Fibroblast of pulmonary artery (primary cell): ENCODE results near the gene BRIP1.
"Not testable (repeated sequence)": the region's sequence is repeated elsewhere in the genome, so short reads cannot be mapped to it uniquely, and the experiment has no call there.

Experiments
- DNase-seq: peaks from one replicate; pipeline ENCODE4 v3.0.0-alpha.2; 2010; ENCODE audit warnings: low read depth
- H3K4me3 ChIP-seq: replicated peaks from 2 replicates; pipeline ENCODE4 v1.5.1; 2011; ENCODE audit warnings: low read depth, mild to moderate bottlenecking, control low read depth, low read length, moderate library complexity
- TF ChIP-seq, protein P1 (sequence below): IDR thresholded peaks from 2 replicates; pipeline ENCODE4 v1.5.1; 2011; ENCODE audit warnings: mild to moderate bottlenecking, control low read depth, low read length, inconsistent platforms; ENCODE audit errors: missing control alignments

Gene BRIP1

GRCh38 chr17:61895391-61895790 lies 32.1 kb upstream of the BRIP1 start:
- TF ChIP-seq, protein P1, sequence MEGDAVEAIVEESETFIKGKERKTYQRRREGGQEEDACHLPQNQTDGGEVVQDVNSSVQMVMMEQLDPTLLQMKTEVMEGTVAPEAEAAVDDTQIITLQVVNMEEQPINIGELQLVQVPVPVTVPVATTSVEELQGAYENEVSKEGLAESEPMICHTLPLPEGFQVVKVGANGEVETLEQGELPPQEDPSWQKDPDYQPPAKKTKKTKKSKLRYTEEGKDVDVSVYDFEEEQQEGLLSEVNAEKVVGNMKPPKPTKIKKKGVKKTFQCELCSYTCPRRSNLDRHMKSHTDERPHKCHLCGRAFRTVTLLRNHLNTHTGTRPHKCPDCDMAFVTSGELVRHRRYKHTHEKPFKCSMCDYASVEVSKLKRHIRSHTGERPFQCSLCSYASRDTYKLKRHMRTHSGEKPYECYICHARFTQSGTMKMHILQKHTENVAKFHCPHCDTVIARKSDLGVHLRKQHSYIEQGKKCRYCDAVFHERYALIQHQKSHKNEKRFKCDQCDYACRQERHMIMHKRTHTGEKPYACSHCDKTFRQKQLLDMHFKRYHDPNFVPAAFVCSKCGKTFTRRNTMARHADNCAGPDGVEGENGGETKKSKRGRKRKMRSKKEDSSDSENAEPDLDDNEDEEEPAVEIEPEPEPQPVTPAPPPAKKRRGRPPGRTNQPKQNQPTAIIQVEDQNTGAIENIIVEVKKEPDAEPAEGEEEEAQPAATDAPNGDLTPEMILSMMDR: no peak
- no peak for DNase-seq
- H3K4me3 ChIP-seq: no peak overlapping the region

GRCh38 chr17:61894310-61894709 lies 31.0 kb upstream of the BRIP1 start:
- DNase-seq, H3K4me3 ChIP-seq: not testable (repeated sequence)

GRCh38 chr17:61887733-61888132 lies 24.4 kb upstream of the BRIP1 start:
- H3K4me3 ChIP-seq, DNase-seq: not testable (repeated sequence)

- peak; percentile 27 for DNase-seq
- not testable (repeated sequence) for H3K4me3 ChIP-seq
These were observed 22.5 kb upstream of the BRIP1 start for GRCh38 chr17:61885865-61886264.

- no peak overlapping the region for H3K4me3 ChIP-seq
- TF ChIP-seq, protein P1: no peak
- DNase-seq: no peak
These were observed 21.5 kb upstream of the BRIP1 start for GRCh38 chr17:61884864-61885263.

- H3K4me3 ChIP-seq: no peak overlapping the region
- no peak for DNase-seq
- TF ChIP-seq, protein P1: no peak
These were observed 17.3 kb upstream of the BRIP1 start for GRCh38 chr17:61880589-61881102.

GRCh38 chr17:61878984-61879612 lies 15.8 kb upstream of the BRIP1 start:
- H3K4me3 ChIP-seq: no peak overlapping the region
- TF ChIP-seq, protein P1: no peak
- no peak for DNase-seq

GRCh38 chr17:61878520-61878919 lies 15.2 kb upstream of the BRIP1 start:
- H3K4me3 ChIP-seq: no peak overlapping the region
- TF ChIP-seq, protein P1: no peak
- DNase-seq: no peak
